ENCODE measurements around the gene TGFB2. TPM values are rescaled to one million over a fixed set of nuclear protein-coding genes. Genes with fewer than 3 reads are reported as not detected.
A peak's percentile ranks its signal among the peaks of the same experiment; 100 is the strongest.

The TGFB2 gene
- total RNA-seq, 1 donor = 36.3 TPM

- H3K4me3 ChIP-seq (ENCODE audit: low read depth, low read length) = no peak overlapping the region
- no peak for TF ChIP-seq CTCF (IDR thresholded peaks at IDR 0.05; ENCODE audit: insufficient read depth, low read depth, low read length)
- peak; percentile 69 for DNase-seq (ENCODE audit: low read depth)
Observed at GRCh38 chr1:218357211-218357892, 12.2 kb downstream of the TGFB2 start.

- DNase-seq (ENCODE audit: low read depth) = no peak
- TF ChIP-seq CTCF (IDR thresholded peaks at IDR 0.05; ENCODE audit: insufficient read depth, low read depth, low read length) = no peak
- H3K4me3 ChIP-seq (ENCODE audit: low read depth, low read length) = no peak overlapping the region
Observed at GRCh38 chr1:218357893-218358232, 12.7 kb downstream of the TGFB2 start.

GRCh38 chr1:218361298-218362065 is 16.3 kb downstream of the TGFB2 start:
- DNase-seq (ENCODE audit: low read depth) = peak; percentile 84
- TF ChIP-seq CTCF (IDR thresholded peaks at IDR 0.05; ENCODE audit: insufficient read depth, low read depth, low read length) = peak; percentile 73
- H3K4me3 ChIP-seq (ENCODE audit: low read depth, low read length) = no peak overlapping the region

GRCh38 chr1:218362418-218363076 is 17.4 kb downstream of the TGFB2 start:
- TF ChIP-seq CTCF (IDR thresholded peaks at IDR 0.05; ENCODE audit: insufficient read depth, low read depth, low read length) = no peak
- DNase-seq (ENCODE audit: low read depth) = no peak
- H3K4me3 ChIP-seq (ENCODE audit: low read depth, low read length) = no peak overlapping the region

- TF ChIP-seq CTCF (IDR thresholded peaks at IDR 0.05; ENCODE audit: insufficient read depth, low read depth, low read length) = no peak
- H3K4me3 ChIP-seq (ENCODE audit: low read depth, low read length) = no peak overlapping the region
- no peak for DNase-seq (ENCODE audit: low read depth)
Observed at GRCh38 chr1:218363141-218363540, 18.0 kb downstream of the TGFB2 start.

- TF ChIP-seq CTCF (IDR thresholded peaks at IDR 0.05; ENCODE audit: insufficient read depth, low read depth, low read length) = no peak
- no peak for DNase-seq (ENCODE audit: low read depth)
- no peak overlapping the region for H3K4me3 ChIP-seq (ENCODE audit: low read depth, low read length)
Observed at GRCh38 chr1:218364028-218364710, 19.0 kb downstream of the TGFB2 start.

Measured in fibroblast of villous mesenchyme (primary cell).